NCI-H2227 treated with DMSO at 0.1 percent for 48 hours (cell line): ENCODE measurements around the gene GRPEL1.

Experiments used
- DNase-seq: peaks from one replicate; lab custom pipeline; 2025; lab: John Stamatoyannopoulos, UW

The GRPEL1 gene

GRCh38 chr4:7023901-7024300 is 44.0 kb downstream of the GRPEL1 start:
- DNase-seq = no peak

GRCh38 chr4:7023486-7023885 is 44.4 kb downstream of the GRPEL1 start:
- no peak for DNase-seq

DNA sequence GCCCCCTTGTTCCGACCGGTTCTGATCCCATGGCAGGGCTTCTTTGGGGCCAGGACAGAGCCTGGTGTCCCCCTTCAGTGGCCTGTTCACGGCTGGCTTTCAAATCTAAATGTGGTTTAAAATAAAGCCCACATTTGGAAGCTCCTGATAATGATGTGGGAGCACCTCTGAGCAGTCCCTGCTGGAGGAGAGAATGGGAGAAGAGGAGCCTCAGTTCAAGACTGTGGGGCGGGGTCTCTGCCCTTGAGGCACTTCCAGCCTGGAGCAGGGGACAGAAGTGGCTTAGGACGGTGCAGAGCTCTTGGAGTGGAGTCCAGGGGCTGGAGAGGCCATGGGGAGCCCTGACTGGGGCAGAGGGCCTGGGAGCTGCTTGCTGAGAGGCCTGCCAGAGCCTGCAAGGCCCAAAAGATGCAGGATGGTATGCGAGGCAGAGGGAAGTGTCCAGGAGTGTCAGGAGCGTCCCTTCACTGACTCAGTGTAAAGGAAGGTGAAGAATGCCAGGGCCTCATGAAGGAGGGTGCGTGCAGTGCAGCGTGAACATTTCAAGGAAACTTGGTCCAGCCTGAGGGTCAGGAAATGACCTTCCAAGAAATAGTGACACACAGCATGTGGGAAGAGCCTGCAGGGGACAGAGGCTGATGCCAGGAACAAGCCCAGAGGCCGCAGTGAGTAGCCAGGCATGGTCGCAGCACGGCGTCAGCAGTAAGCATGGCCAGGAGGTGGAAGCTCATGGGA is 45.8 kb downstream of the GRPEL1 start:
- no peak for DNase-seq

DNA sequence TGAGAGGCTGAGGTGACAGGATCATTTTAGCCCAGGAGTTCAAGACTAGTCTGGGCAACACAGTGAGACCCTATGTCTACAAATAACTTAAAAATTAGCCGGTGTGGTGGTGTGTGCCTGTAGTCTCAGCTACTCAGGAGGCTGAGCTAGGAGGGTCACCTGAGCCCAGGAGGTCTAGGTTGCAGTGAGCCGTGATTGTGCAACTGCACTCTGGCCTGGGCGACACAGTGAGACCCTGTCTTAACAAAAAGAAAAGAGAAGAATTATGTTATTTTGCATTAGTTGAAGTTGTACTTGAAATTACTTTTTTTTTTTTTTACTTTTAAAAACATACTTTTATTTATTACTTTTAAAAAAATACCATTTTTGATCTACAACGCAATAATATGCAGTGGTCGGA is 46.5 kb downstream of the GRPEL1 start:
- DNase-seq = no peak

DNA sequence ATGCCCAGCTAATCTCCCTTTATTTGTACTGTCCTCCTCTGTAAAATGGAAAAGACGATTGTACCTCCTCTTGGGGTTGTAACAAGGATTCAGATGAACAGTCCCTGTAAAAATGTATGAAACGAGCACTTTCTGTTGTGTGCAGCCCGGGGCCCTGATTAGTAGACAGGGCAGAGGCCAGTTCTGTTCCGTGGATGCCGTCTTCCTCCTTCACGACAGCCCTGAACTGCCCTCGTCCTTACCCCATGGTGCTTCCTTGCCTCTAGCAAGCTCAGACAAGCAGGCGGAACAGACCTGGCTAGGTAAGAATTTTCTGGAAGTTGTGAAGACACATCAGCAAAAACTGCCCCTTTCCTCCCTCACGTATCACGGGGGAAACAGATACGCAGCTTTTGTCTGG is 47.0 kb downstream of the GRPEL1 start:
- DNase-seq = no peak

DNA sequence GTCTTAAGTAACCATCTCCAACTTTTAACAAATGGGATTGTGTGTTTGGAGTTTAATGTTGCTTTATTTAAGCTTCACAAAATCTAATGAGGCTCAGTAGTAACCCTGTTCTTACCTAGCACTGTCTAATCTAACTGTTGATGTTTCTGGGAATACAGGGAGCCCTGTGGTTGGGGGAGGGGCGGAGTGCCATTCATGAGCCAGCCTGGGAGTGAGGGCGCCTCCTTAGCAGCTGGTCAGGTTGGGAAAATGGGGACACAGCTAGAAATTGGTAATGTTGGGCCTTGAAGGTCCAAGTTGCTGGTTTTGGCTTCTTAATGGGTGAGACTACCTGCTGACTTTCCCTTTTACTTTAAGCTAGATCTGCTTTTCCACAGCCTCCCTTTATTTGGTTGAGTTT is 47.6 kb downstream of the GRPEL1 start:
- DNase-seq = no peak

DNA sequence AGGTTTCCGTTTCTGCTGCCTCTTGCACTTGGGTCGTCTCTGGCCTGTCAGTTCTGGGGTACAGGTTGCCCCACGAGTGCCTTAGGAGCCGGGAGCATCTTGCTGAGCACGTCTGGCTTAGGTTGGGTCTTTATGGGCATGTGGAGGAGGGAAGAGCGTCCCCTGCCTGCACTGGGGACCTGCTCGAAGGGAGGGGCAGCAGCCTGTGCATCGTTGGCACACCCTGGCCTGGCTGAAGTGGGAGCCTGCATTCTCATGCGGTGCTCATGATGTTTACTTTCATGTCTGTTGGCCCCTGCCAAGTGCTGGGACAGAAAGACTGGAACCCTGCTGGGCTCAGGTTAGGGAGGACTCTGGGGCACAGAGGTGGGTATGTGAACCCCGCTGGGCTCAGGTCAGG is 48.5 kb downstream of the GRPEL1 start:
- no peak for DNase-seq

- DNase-seq = no peak
Observed at GRCh38 chr4:7018281-7018680, 49.6 kb downstream of the GRPEL1 start.

DNA sequence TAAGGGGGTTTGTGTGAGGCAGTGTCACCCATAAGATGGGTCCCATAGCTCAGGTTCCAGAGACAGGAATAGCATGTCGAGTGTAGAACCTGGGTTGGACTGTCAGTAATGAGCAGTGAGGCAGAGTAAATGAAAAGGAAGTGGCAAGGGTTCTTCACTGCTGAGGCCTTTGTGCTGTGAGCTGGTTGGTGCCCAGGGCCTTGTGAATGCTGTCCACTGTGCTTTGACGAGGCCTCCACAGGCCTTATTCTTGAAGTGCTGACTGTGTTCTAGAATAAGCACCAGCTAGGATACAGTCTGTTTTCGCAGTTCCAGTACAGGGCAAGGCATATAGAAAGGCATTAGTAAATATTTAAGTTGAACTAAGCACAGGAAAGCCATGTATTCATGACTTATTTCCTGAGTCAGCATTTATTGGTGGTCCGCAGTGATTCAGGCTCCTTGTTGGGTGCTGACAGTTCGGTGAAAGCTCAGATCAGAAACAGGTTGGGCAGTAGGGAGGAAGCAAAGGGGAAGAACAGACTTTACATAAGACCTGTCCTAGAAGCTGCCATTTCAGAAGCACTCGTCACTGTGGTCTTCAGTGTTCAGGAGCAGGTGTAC is 50.3 kb downstream of the GRPEL1 start:
- no peak for DNase-seq

DNA sequence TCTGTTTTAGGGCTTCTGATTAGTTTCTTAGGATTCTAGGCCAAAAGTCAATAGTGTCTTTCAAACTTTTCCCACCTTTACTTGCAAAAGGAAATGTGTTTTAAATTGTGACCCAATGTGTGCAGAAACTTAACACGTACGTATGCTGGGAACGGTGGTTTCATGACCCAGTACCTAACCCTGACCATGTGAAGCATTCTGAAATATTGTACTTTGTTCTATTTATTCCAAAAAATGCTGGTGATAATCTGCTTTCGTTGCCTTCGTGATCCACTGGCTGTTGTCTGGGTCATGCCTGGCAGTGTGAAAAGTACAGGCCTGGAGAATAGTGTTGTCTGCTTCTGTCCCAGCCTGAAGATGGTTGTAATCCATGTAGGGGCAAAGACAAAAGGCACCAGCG is 51.4 kb downstream of the GRPEL1 start:
- DNase-seq = no peak

DNA sequence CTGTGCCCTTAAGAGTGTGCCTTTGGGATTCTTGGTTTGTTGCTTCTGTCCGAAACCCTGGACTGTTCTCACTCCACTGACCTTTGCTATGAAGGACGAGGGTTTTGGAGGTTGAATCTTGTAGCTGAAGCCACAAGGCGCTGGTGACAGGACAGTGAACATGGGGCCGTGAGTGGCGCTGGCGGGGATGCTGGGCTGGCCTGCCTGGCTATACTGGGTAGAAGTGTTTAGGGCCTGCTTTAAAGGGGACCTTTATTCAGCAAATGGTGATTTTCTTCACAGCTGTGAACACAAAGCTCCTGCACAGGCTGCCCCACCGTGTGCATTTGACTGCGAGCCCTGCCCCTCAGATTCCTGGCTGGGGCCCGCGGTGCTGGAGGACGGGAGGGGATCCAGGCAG is 51.8 kb downstream of the GRPEL1 start:
- no peak for DNase-seq

GRCh38 chr4:7015383-7016035 is 52.4 kb downstream of the GRPEL1 start:
- no peak for DNase-seq

DNA sequence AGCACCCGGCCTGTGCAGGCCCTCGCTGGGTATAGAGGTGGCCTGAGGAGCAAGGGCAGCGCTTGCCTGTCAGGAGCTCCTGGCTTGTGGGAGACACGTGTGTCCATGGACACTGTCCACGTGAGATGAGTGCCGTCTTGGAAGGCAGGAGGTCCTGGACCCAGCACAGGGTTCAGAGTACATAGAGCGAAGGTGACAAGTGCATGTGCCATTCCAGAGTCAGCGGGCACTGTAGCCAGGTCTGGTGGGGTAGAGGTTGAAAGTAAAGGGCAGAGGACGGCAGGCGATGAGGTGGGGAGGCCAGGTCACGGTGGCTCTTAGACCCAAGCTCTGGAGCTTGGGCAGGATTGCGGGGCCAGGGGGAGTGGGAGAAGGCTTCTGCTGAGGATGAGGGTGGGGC is 53.0 kb downstream of the GRPEL1 start:
- no peak for DNase-seq

- no peak for DNase-seq
Observed at GRCh38 chr4:7013175-7013574, 54.7 kb downstream of the GRPEL1 start.

GRCh38 chr4:7009564-7009963 is 58.3 kb downstream of the GRPEL1 start:
- DNase-seq = no peak
